Activated CD4-positive, alpha-beta T cell treated with anti-CD3 and anti-CD28 coated beads for 48 hours (primary cell): Measurements from ENCODE around the gene ZNF91.
"Not testable (repeated sequence)": the region's sequence is repeated elsewhere in the genome, so short reads cannot be mapped to it uniquely, and the experiment has no call there.

Source experiments
- DNase-seq: peaks from one replicate; pipeline ENCODE4 v3.0.0-alpha.2; 2020

Gene ZNF91

GRCh38 chr19:23394511-23394910 is 760 bp downstream of the ZNF91 start:
- peak; percentile 67 for DNase-seq

GRCh38 chr19:23393121-23393520 is 2.1 kb downstream of the ZNF91 start:
- no peak for DNase-seq

- DNase-seq = no peak
Observed at GRCh38 chr19:23391236-23391635, 4.0 kb downstream of the ZNF91 start.

GRCh38 chr19:23385404-23385803 is 9.9 kb downstream of the ZNF91 start:
- DNase-seq = no peak

- no peak for DNase-seq
Observed at GRCh38 chr19:23384858-23385257, 10.4 kb downstream of the ZNF91 start.

- no peak for DNase-seq
Observed at GRCh38 chr19:23384166-23384565, 11.1 kb downstream of the ZNF91 start.

- no peak for DNase-seq
Observed at GRCh38 chr19:23382955-23383354, 12.3 kb downstream of the ZNF91 start.

GRCh38 chr19:23381114-23381513 is 14.2 kb downstream of the ZNF91 start:
- DNase-seq = no peak

GRCh38 chr19:23379671-23380070 is 15.6 kb downstream of the ZNF91 start:
- DNase-seq = not testable (repeated sequence)

- no peak for DNase-seq
Observed at GRCh38 chr19:23378948-23379347, 16.3 kb downstream of the ZNF91 start.

- DNase-seq = no peak
Observed at GRCh38 chr19:23377276-23377675, 18.0 kb downstream of the ZNF91 start.

GRCh38 chr19:23366437-23366836 is 28.8 kb downstream of the ZNF91 start:
- no peak for DNase-seq

GRCh38 chr19:23366031-23366430 is 29.2 kb downstream of the ZNF91 start:
- not testable (repeated sequence) for DNase-seq

- no peak for DNase-seq
Observed at GRCh38 chr19:23365222-23365621, 30.0 kb downstream of the ZNF91 start.

GRCh38 chr19:23361843-23362242 is 33.4 kb downstream of the ZNF91 start:
- DNase-seq = not testable (repeated sequence)

- DNase-seq = no peak
Observed at GRCh38 chr19:23351806-23352205, 43.5 kb downstream of the ZNF91 start.

GRCh38 chr19:23346696-23347095 is 48.6 kb downstream of the ZNF91 start:
- DNase-seq = no peak

GRCh38 chr19:23345838-23346237 is 49.4 kb downstream of the ZNF91 start:
- DNase-seq = no peak

- no peak for DNase-seq
Observed at GRCh38 chr19:23343434-23344010, 51.7 kb downstream of the ZNF91 start.

- DNase-seq = no peak
Observed at GRCh38 chr19:23328211-23328610, 67.1 kb downstream of the ZNF91 start.

GRCh38 chr19:23321953-23322549 is 73.2 kb downstream of the ZNF91 start:
- no peak for DNase-seq

- DNase-seq = not testable (repeated sequence)
Observed at GRCh38 chr19:23321403-23321802, 73.9 kb downstream of the ZNF91 start.

GRCh38 chr19:23319571-23319970 is 75.7 kb downstream of the ZNF91 start:
- DNase-seq = not testable (repeated sequence)

- not testable (repeated sequence) for DNase-seq
Observed at GRCh38 chr19:23318941-23319340, 76.3 kb downstream of the ZNF91 start.

- DNase-seq = peak; percentile 15
Observed at GRCh38 chr19:23318143-23318542, 77.1 kb downstream of the ZNF91 start.
